Body of pancreas (tissue), 4 donors: ENCODE data around the gene CPEB1. TPM values are rescaled to one million over a fixed set of nuclear protein-coding genes. Genes with fewer than 3 reads are reported as not detected.
"Not testable (repeated sequence)": the region's sequence is repeated elsewhere in the genome, so short reads cannot be mapped to it uniquely, and the experiment has no call there.

ENCODE experiments used
- ATAC-seq: fragments of 150-250 bp; one replicate; pipeline ENCODE4 v1.9.1; 2016
- DNase-seq, 4 donors: peaks; one replicate each; pipeline ENCODE4 v3.0.0-alpha.2; 2019
- H3K27ac ChIP-seq, 4 donors: fragments of 200-600 bp; sonication (generic); 1 replicate in 3 of 4; 2 replicates in 1 of 4; pipeline versions ENCODE4 v1.5.1 to v1.6.1; 2016 to 2019; ENCODE audit warnings: mild to moderate bottlenecking in 1 of 4, mixed read lengths in 1 of 4, moderate library complexity in 1 of 4
- H3K27me3 ChIP-seq, 2 donors: fragments of 200-600 bp; sonication (generic); one replicate each; pipeline ENCODE4 v1.6.0; 2016; ENCODE audit warnings: mild to moderate bottlenecking in 1 of 2
- H3K36me3 ChIP-seq, 2 donors: fragments of 200-600 bp; sonication (generic); replicated peaks in 1 of 2; 2 replicates each; pipeline ENCODE4 v1.5.1; 2016; ENCODE audit warnings: low read depth in 2 of 2; ENCODE audit not compliant: insufficient read depth in 1 of 2
- H3K4me1 ChIP-seq: fragments of 200-600 bp; sonication (generic); one replicate; pipeline ENCODE4 v1.6.0; 2016
- H3K4me3 ChIP-seq, 2 donors: fragments of 200-600 bp; sonication (generic); 1 replicate in 1 of 2; 2 replicates in 1 of 2; pipeline ENCODE4 v1.5.1; 2016 to 2019
- H3K9me3 ChIP-seq, 3 donors: fragments of 200-600 bp; sonication (generic); 1 replicate in 2 of 3; 2 replicates in 1 of 3; pipeline ENCODE4 v1.5.1; 2016
- POLR2A ChIP-seq, 3 donors: fragments of 450-650 bp; IDR thresholded peaks; one replicate each; pipeline ENCODE4 v1.6.1; 2016; ENCODE audit warnings: antibody characterized with exemption in 3 of 3, mild to moderate bottlenecking in 2 of 3
- WGBS, 2 donors: methylation state at CpG; one replicate each; pipeline ENCODE4 v1.1.5; 2017; 5-methylcytosine and 5-hydroxymethylcytosine counted together
- intact Hi-C: fragments of 100-400 bp; cut with DNase I; formaldehyde crosslinking; loops from one replicate; pipeline ENCODE4 v1.15.1; 2023
- total RNA-seq, 2 donors: library from RNA; depleted of rRNA; stranded (reverse); fragments of >200 nt; gene quantifications; one replicate each; pipeline ENCODE4 v1.1.0, GENCODE V29; 2016
- TF ChIP-seq, protein P1 (sequence below), 7 experiments: fragments of 450-650 bp in 4 of 7; fragments of 200-600 bp in 3 of 7; sonication (generic) in 3 of 7; IDR thresholded peaks; one replicate each; pipeline ENCODE4 v1.5.1; 2016 to 2019; ENCODE audit warnings: antibody characterized with exemption in 7 of 7

CPEB1 gene
- total RNA-seq, 2 donors from 2014 or later: 1.0 TPM; not detected in 1

- no peak for ATAC-seq
- intact Hi-C loops: no loop called here
- Histone ChIP-seq H3K27ac (peak overlapping the region in 3 of 4 donors; percentile 82 to 87 (median 84)), H3K27me3 (no peaks in the 10 kb centered on the region), H3K9me3 (no peaks in the 10 kb centered on the region), H3K4me1 (peaks cover 23% of the 10 kb centered on the region), H3K36me3 (peaks cover 8 to 23% of the 10 kb centered on the region in 2 donors), H3K4me3 (peak overlapping the region; percentile 59 to 95)
- 15 to 19% methylated on average over 28 of the region's 28 CpGs for WGBS, 2 donors
- no peak for DNase-seq
- TF ChIP-seq POLR2A (IDR thresholded peaks at IDR 0.05): no peak
- TF ChIP-seq, protein P1, sequence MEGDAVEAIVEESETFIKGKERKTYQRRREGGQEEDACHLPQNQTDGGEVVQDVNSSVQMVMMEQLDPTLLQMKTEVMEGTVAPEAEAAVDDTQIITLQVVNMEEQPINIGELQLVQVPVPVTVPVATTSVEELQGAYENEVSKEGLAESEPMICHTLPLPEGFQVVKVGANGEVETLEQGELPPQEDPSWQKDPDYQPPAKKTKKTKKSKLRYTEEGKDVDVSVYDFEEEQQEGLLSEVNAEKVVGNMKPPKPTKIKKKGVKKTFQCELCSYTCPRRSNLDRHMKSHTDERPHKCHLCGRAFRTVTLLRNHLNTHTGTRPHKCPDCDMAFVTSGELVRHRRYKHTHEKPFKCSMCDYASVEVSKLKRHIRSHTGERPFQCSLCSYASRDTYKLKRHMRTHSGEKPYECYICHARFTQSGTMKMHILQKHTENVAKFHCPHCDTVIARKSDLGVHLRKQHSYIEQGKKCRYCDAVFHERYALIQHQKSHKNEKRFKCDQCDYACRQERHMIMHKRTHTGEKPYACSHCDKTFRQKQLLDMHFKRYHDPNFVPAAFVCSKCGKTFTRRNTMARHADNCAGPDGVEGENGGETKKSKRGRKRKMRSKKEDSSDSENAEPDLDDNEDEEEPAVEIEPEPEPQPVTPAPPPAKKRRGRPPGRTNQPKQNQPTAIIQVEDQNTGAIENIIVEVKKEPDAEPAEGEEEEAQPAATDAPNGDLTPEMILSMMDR (IDR thresholded peaks at IDR 0.05): no peak
These were observed 108.0 kb downstream of the CPEB1 start for GRCh38 chr15:82538961-82539690.

DNA sequence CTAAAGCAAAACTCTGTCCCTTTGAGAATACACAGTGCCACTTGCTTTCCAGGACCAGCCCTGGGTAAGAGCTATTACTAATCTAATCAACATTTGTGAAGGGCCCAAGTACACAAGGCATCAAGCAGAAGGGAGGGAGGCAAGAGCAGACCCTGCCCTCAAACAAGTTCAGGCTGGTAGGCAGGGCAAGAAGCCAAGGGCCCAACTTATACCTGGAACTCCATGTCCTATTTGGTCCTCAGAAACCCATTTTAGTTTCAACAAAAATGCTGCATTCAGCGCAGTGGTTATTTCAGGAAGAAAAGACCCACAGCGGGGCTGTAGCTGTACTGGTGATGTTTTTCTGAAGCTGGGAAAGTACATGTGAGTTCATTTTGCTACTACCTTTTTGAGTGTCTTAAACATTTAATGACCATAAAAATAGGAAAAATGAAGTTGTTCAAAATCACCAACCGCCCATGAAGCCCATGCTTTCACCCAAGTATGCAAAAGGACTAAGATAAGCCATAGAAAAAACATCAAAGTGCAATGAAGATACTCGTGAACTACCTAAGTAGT, 109.7 kb downstream of the CPEB1 start:
- no peak overlapping the region for H3K27ac ChIP-seq
- peaks cover 23% of the 10 kb centered on the region for H3K4me1 ChIP-seq
- H3K9me3 ChIP-seq: no peaks in the 10 kb centered on the region
- intact Hi-C loops: no loop called here
- no peak for DNase-seq
- H3K36me3 ChIP-seq: peaks cover 8 to 23% of the 10 kb centered on the region in 2 donors
- no peaks in the 10 kb centered on the region for H3K27me3 ChIP-seq
- ATAC-seq: no peak
- 72 to 76% methylated on average over 4 of the region's 4 CpGs for WGBS, 2 donors
- no peak overlapping the region for H3K4me3 ChIP-seq
- TF ChIP-seq, protein P1 (IDR thresholded peaks at IDR 0.05): no peak
- no peak for TF ChIP-seq POLR2A (IDR thresholded peaks at IDR 0.05)

GRCh38 chr15:82536409-82537350, 110.5 kb downstream of the CPEB1 start:
- no peak for DNase-seq
- TF ChIP-seq, protein P1 (IDR thresholded peaks at IDR 0.05): no peak
- H3K27me3 ChIP-seq: no peaks in the 10 kb centered on the region
- no peaks in the 10 kb centered on the region for H3K9me3 ChIP-seq
- H3K4me3 ChIP-seq: no peak overlapping the region
- intact Hi-C loops: no loop called here
- H3K4me1 ChIP-seq: peaks cover 23% of the 10 kb centered on the region
- no peak for ATAC-seq
- 64 to 72% methylated on average over 11 of the region's 11 CpGs for WGBS, 2 donors
- H3K36me3 ChIP-seq: peaks cover 8 to 23% of the 10 kb centered on the region in 2 donors
- H3K27ac ChIP-seq: no peak overlapping the region

GRCh38 chr15:82535566-82536408, 111.4 kb downstream of the CPEB1 start:
- Histone ChIP-seq H3K4me3 (no peak overlapping the region), H3K27ac (no peak overlapping the region), H3K4me1 (peaks cover 23% of the 10 kb centered on the region), H3K36me3 (peaks cover 8 to 23% of the 10 kb centered on the region in 2 donors), H3K27me3 (no peaks in the 10 kb centered on the region), H3K9me3 (no peaks in the 10 kb centered on the region)
- TF ChIP-seq, protein P1 (IDR thresholded peaks at IDR 0.05): no peak
- no peak for TF ChIP-seq POLR2A (IDR thresholded peaks at IDR 0.05)
- intact Hi-C loops: no loop called here
- DNase-seq (no peak), ATAC-seq (no peak)
- WGBS, 2 donors: 76 to 87% methylated on average over 7 to 9 of the region's 9 CpGs

GRCh38 chr15:82535151-82535550, 112.0 kb downstream of the CPEB1 start:
- H3K9me3 ChIP-seq, H3K27ac ChIP-seq, intact Hi-C loops, ATAC-seq, DNase-seq, H3K4me3 ChIP-seq, H3K27me3 ChIP-seq: not testable (repeated sequence)
- Histone ChIP-seq H3K36me3 (peaks cover 8 to 23% of the 10 kb centered on the region in 2 donors), H3K4me1 (peaks cover 29% of the 10 kb centered on the region)
- WGBS, 2 donors: 92 to 96% methylated on average over 5 of the region's 5 CpGs

GRCh38 chr15:82534457-82534861, 112.7 kb downstream of the CPEB1 start:
- H3K9me3 ChIP-seq, intact Hi-C loops, H3K4me3 ChIP-seq, H3K27ac ChIP-seq, ATAC-seq, DNase-seq, H3K27me3 ChIP-seq: not testable (repeated sequence)
- Histone ChIP-seq H3K36me3 (peaks cover 8 to 23% of the 10 kb centered on the region in 2 donors), H3K4me1 (peaks cover 30% of the 10 kb centered on the region)
- 94 to 96% methylated on average over 3 of the region's 3 CpGs for WGBS, 2 donors
